Activated T-helper 17 cell treated with anti-CD3 and anti-CD28 coated beads, Interleukin-2, amount 50 U/mL, for 72 hours (primary cell): ENCODE data around the gene PCNA. TPM values are rescaled to one million over a fixed set of nuclear protein-coding genes. Genes with fewer than 3 reads are reported as not detected.
"Not testable (repeated sequence)": the region's sequence is repeated elsewhere in the genome, so short reads cannot be mapped to it uniquely, and the experiment has no call there.

Experiments used
- ATAC-seq: fragments of 150-1000 bp; cut with Tn5 transposase; replicated peaks from 2 replicates; pipeline ENCODE4 v1.10.0; 2021; ENCODE audit warnings: mild to moderate bottlenecking, moderate library complexity
- H3K27ac Mint-ChIP-seq: one replicate; pipeline ENCODE4 v1.8.0; 2022; ENCODE audit warnings: mixed read lengths
- H3K27me3 Mint-ChIP-seq: one replicate; pipeline ENCODE4 v1.8.0; 2022; ENCODE audit warnings: mixed read lengths
- H3K36me3 Mint-ChIP-seq: one replicate; pipeline ENCODE4 v1.8.0; 2022; ENCODE audit warnings: low read depth, mild to moderate bottlenecking, mixed read lengths
- H3K4me1 Mint-ChIP-seq: one replicate; pipeline ENCODE4 v1.8.0; 2022; ENCODE audit warnings: mixed read lengths
- H3K4me3 Mint-ChIP-seq: one replicate; pipeline ENCODE4 v1.8.0; 2022; ENCODE audit warnings: mild to moderate bottlenecking, mixed read lengths
- H3K9me3 Mint-ChIP-seq: one replicate; pipeline ENCODE4 v1.8.0; 2022; ENCODE audit warnings: mixed read lengths
- total RNA-seq, 2 donors: library from RNA; stranded (reverse); gene quantifications; one replicate each; pipeline ENCODE4 v1.2.3, GENCODE V29; 2022

Gene PCNA
- total RNA-seq, 2 donors from 2014 or later, result 346 to 572 TPM

- Mint-ChIP-seq H3K4me1 (peaks cover 32% of the 10 kb centered on the region), H3K9me3 (no peaks in the 10 kb centered on the region), H3K4me3 (peak overlapping the region; percentile 100), H3K27me3 (no peaks in the 10 kb centered on the region), H3K36me3 (peaks cover 24% of the 10 kb centered on the region), H3K27ac (peak overlapping the region; percentile 97)
- peak; percentile 53 for ATAC-seq
Observed at GRCh38 chr20:5127204-5127858, 7.6 kb upstream of the PCNA start.

- peak within 1 kb of the TSS; percentile 97 for H3K27ac Mint-ChIP-seq
- H3K4me3 Mint-ChIP-seq, result peak within 1 kb of the TSS; percentile 100
- peaks cover 31% of the 10 kb centered on the region for H3K4me1 Mint-ChIP-seq
- H3K36me3 Mint-ChIP-seq, result peaks cover 24% of the 10 kb centered on the region
- no peaks in the 10 kb centered on the region for H3K27me3 Mint-ChIP-seq
- H3K9me3 Mint-ChIP-seq, result no peaks in the 10 kb centered on the region
- ATAC-seq, result peak; percentile 90
Observed at GRCh38 chr20:5126512-5127203, 6.9 kb upstream of the PCNA start, which contains the start of gene CDS2. Gene CDS2 (plus strand): TSS chr20:5127008. CDS start chr20:5127093, 85 bp downstream.

GRCh38 chr20:5122873-5123260, 3.1 kb upstream of the PCNA start:
- Mint-ChIP-seq H3K4me1 (peaks cover 29% of the 10 kb centered on the region), H3K4me3 (no peak overlapping the region), H3K27ac (no peak overlapping the region), H3K9me3 (no peaks in the 10 kb centered on the region), H3K27me3 (no peaks in the 10 kb centered on the region), H3K36me3 (peaks cover 31% of the 10 kb centered on the region)
- no peak for ATAC-seq

- Mint-ChIP-seq H3K4me3 (peak overlapping the region; percentile 97), H3K27ac (peak overlapping the region; percentile 92), H3K27me3 (no peaks in the 10 kb centered on the region), H3K36me3 (peaks cover 52% of the 10 kb centered on the region), H3K4me1 (peaks cover 32% of the 10 kb centered on the region), H3K9me3 (no peaks in the 10 kb centered on the region)
- no peak for ATAC-seq
Observed at GRCh38 chr20:5120185-5120476, 373 bp upstream of the PCNA start.

- peaks cover 34% of the 10 kb centered on the region for H3K4me1 Mint-ChIP-seq
- peak overlapping the region; percentile 97 for H3K4me3 Mint-ChIP-seq
- H3K27ac Mint-ChIP-seq, result peak overlapping the region; percentile 62
- no peaks in the 10 kb centered on the region for H3K27me3 Mint-ChIP-seq
- no peak for ATAC-seq
- peaks cover 62% of the 10 kb centered on the region for H3K36me3 Mint-ChIP-seq
- H3K9me3 Mint-ChIP-seq, result no peaks in the 10 kb centered on the region
Observed at GRCh38 chr20:5119143-5119434, 669 bp downstream of the PCNA start.

GRCh38 chr20:5118220-5119142, 1.3 kb downstream of the PCNA start:
- Mint-ChIP-seq H3K9me3 (no peaks in the 10 kb centered on the region), H3K4me3 (peak overlapping the region; percentile 97), H3K27me3 (no peaks in the 10 kb centered on the region), H3K36me3 (peaks cover 68% of the 10 kb centered on the region), H3K27ac (peak overlapping the region; percentile 62), H3K4me1 (peaks cover 34% of the 10 kb centered on the region)
- ATAC-seq, result no peak

- ATAC-seq, result no peak
- H3K27ac Mint-ChIP-seq, result peak overlapping the region; percentile 48
Observed at GRCh38 chr20:5116875-5117274, 2.9 kb downstream of the PCNA start.

GRCh38 chr20:5114403-5114802, 5.4 kb downstream of the PCNA start:
- no peaks in the 10 kb centered on the region for H3K27me3 Mint-ChIP-seq
- no peak for ATAC-seq
- H3K27ac Mint-ChIP-seq, result peak overlapping the region; percentile 81
- H3K9me3 Mint-ChIP-seq, result no peaks in the 10 kb centered on the region
- H3K4me3 Mint-ChIP-seq, result peak overlapping the region; percentile 97
- peaks cover 87% of the 10 kb centered on the region for H3K36me3 Mint-ChIP-seq
- H3K4me1 Mint-ChIP-seq, result peaks cover 21% of the 10 kb centered on the region

More at GRCh38 chr20:5116875-5117274, 2.9 kb downstream of the PCNA start:
- peak overlapping the region; percentile 97 for H3K4me3 Mint-ChIP-seq
- peaks cover 34% of the 10 kb centered on the region for H3K4me1 Mint-ChIP-seq
- H3K36me3 Mint-ChIP-seq, result peaks cover 83% of the 10 kb centered on the region
- no peaks in the 10 kb centered on the region for H3K27me3 Mint-ChIP-seq
- H3K9me3 Mint-ChIP-seq, result no peaks in the 10 kb centered on the region

GRCh38 chr20:5113615-5113986, 6.2 kb downstream of the PCNA start:
- no peak for ATAC-seq
- Mint-ChIP-seq H3K27me3 (no peaks in the 10 kb centered on the region), H3K4me1 (peaks cover 21% of the 10 kb centered on the region)

GRCh38 chr20:5109276-5109675, 10.5 kb downstream of the PCNA start:
- H3K27ac Mint-ChIP-seq, result peak overlapping the region; percentile 15
- no peaks in the 10 kb centered on the region for H3K9me3 Mint-ChIP-seq
- no peak for ATAC-seq
- no peaks in the 10 kb centered on the region for H3K27me3 Mint-ChIP-seq
- peaks cover 5% of the 10 kb centered on the region for H3K4me1 Mint-ChIP-seq
- H3K4me3 Mint-ChIP-seq, result no peak overlapping the region
- peaks cover 83% of the 10 kb centered on the region for H3K36me3 Mint-ChIP-seq

More at GRCh38 chr20:5113615-5113986, 6.2 kb downstream of the PCNA start:
- Mint-ChIP-seq H3K4me3 (peak overlapping the region; percentile 97), H3K36me3 (peaks cover 88% of the 10 kb centered on the region), H3K27ac (peak overlapping the region; percentile 93), H3K9me3 (no peaks in the 10 kb centered on the region)

- Mint-ChIP-seq H3K4me1 (peaks cover 1% of the 10 kb centered on the region), H3K9me3 (no peaks in the 10 kb centered on the region), H3K27ac (no peak overlapping the region), H3K36me3 (peaks cover 95% of the 10 kb centered on the region), H3K4me3 (no peak overlapping the region), H3K27me3 (no peaks in the 10 kb centered on the region)
- no peak for ATAC-seq
Observed at GRCh38 chr20:5104479-5104878, 15.3 kb downstream of the PCNA start.

- Mint-ChIP-seq H3K27me3 (no peaks in the 10 kb centered on the region), H3K27ac (peak overlapping the region; percentile 51), H3K4me1 (peaks cover 4% of the 10 kb centered on the region), H3K4me3 (no peak overlapping the region), H3K9me3 (no peaks in the 10 kb centered on the region), H3K36me3 (peaks cover 94% of the 10 kb centered on the region)
- peak; percentile 83 for ATAC-seq
Observed at GRCh38 chr20:5100684-5101347, 18.9 kb downstream of the PCNA start.

- H3K9me3 Mint-ChIP-seq, H3K4me3 Mint-ChIP-seq, H3K4me1 Mint-ChIP-seq, H3K27me3 Mint-ChIP-seq, H3K27ac Mint-ChIP-seq, ATAC-seq: not testable (repeated sequence)
- H3K36me3 Mint-ChIP-seq, result peaks cover 96% of the 10 kb centered on the region
Observed at GRCh38 chr20:5099909-5100308, 19.8 kb downstream of the PCNA start.

- not testable (repeated sequence) for H3K27ac Mint-ChIP-seq, ATAC-seq, H3K4me3 Mint-ChIP-seq, H3K4me1 Mint-ChIP-seq, H3K9me3 Mint-ChIP-seq, H3K27me3 Mint-ChIP-seq
- peaks cover 90% of the 10 kb centered on the region for H3K36me3 Mint-ChIP-seq
Observed at GRCh38 chr20:5099009-5099408, 20.7 kb downstream of the PCNA start.
